HepG2 (cell line): ENCODE results near the gene RASAL1. TPM values are rescaled to one million over a fixed set of nuclear protein-coding genes. Genes with fewer than 3 reads are reported as not detected.

Experiments
- ATAC-seq: fragments of 200-7000 bp; cut with Tn5 transposase; 3 replicates; pipeline ENCODE4 v1.9.1; 2020; ENCODE audit warnings: mild to moderate bottlenecking, moderate library complexity
- BruUV-seq: library from RNA; stranded (reverse); fragments of 400-500 nt; replicated peaks from 2 replicates; lab custom pipeline; 2021; lab: Mats Ljungman, UMichigan
- CTCF ChIA-PET: fragments of 300-600 bp; formaldehyde crosslinking; extraction: SDS; loops from one replicate; lab custom pipeline; 2021; ENCODE audit warnings: low total read pairs, inconsistent platforms, low intra/inter-chr PET ratio; lab: Yijun Ruan, JAX
- POLR2A ChIA-PET: fragments of 350-600 bp; sonication (Branson Sonifier 250); formaldehyde crosslinking; loops from one replicate; lab custom pipeline; 2020; ENCODE audit warnings: antibody characterized with exemption, inconsistent platforms; lab: Yijun Ruan, JAX
- DNase-seq: peaks from one replicate; pipeline ENCODE4 v3.0.0-alpha.2; 2015; ENCODE audit warnings: low spot score
- FAIRE-seq: peaks from 3 replicates; lab custom pipeline; 2011; peaks lifted over from hg19 to GRCh38; lab: Jason Lieb, UNC
- H2AFZ ChIP-seq: one replicate; pipeline ENCODE4 v1.6.1; 2011; ENCODE audit warnings: low read length, inconsistent platforms
- H3K27ac ChIP-seq: fragments of 300-600 bp; 3 replicates; pipeline ENCODE4 v1.8.0; 2011; ENCODE audit warnings: mixed run types, mild to moderate bottlenecking, mixed read lengths, low read length, inconsistent platforms; ENCODE audit not compliant: insufficient read depth; ENCODE audit errors: extremely low read length
- H3K27me3 ChIP-seq, 2 experiments: fragments of 200-600 bp in 1 of 2; 2 replicates in 1 of 2; 3 replicates in 1 of 2; pipeline versions ENCODE4 v1.6.0 to v1.8.0; 2011; ENCODE audit warnings: low read length in 2 of 2, mild to moderate bottlenecking in 2 of 2, moderate library complexity in 2 of 2, inconsistent platforms in 1 of 2; ENCODE audit not compliant: insufficient read depth in 2 of 2, control insufficient read depth in 1 of 2
- H3K36me3 ChIP-seq, 2 experiments: fragments of 200-600 bp in 1 of 2; replicated peaks in 1 of 2; 2 replicates in 1 of 2; 3 replicates in 1 of 2; pipeline versions ENCODE4 v1.5.1 to v1.8.0; 2011; ENCODE audit warnings: low read length in 2 of 2, inconsistent platforms in 1 of 2; ENCODE audit not compliant: insufficient read depth in 2 of 2, control insufficient read depth in 1 of 2
- H3K4me1 ChIP-seq: 2 replicates; pipeline ENCODE4 v1.5.1; 2012; ENCODE audit warnings: low read length, inconsistent platforms; ENCODE audit not compliant: insufficient read depth
- H3K4me2 ChIP-seq: 2 replicates; pipeline ENCODE4 v1.6.0; 2011; ENCODE audit warnings: low read depth, low read length, inconsistent platforms
- H3K4me3 ChIP-seq, 3 experiments: fragments of 200-600 bp in 1 of 3; sonication (generic), shearing (Covaris generic) in 1 of 3; replicated peaks in 1 of 3; 2 replicates each; pipeline ENCODE4 v1.5.1; 2011 to 2016; ENCODE audit warnings: low read length in 3 of 3, inconsistent platforms in 2 of 3, low read depth in 2 of 3, mild to moderate bottlenecking in 2 of 3, control low read depth in 1 of 3, mixed read lengths in 1 of 3; ENCODE audit not compliant: insufficient read depth in 1 of 3
- H3K79me2 ChIP-seq: one replicate; pipeline ENCODE4 v1.6.1; 2011; ENCODE audit warnings: low read length, inconsistent platforms; ENCODE audit not compliant: insufficient read depth
- H3K9ac ChIP-seq: 2 replicates; pipeline ENCODE4 v1.6.0; 2011; ENCODE audit warnings: mild to moderate bottlenecking, low read depth, low read length, inconsistent platforms; ENCODE audit not compliant: insufficient read depth
- H3K9me3 ChIP-seq: 2 replicates; pipeline ENCODE4 v1.5.1; 2012; ENCODE audit warnings: mild to moderate bottlenecking, low read length
- H4K20me1 ChIP-seq: 2 replicates; pipeline ENCODE4 v1.6.0; 2011; ENCODE audit warnings: inconsistent platforms, mild to moderate bottlenecking, low read length, moderate library complexity; ENCODE audit not compliant: insufficient read depth
- KDM5A ChIP-seq: fragments of 200-600 bp; sonication (generic); IDR thresholded peaks from 2 replicates; pipeline ENCODE4 v1.7.0; 2018; ENCODE audit warnings: antibody characterized with exemption, mild to moderate bottlenecking, low read length, borderline replicate concordance
- RFX1 ChIP-seq: fragments of 450-650 bp; IDR thresholded peaks from 2 replicates; pipeline ENCODE4 v1.6.1; 2017
- SMC3 ChIP-seq: IDR thresholded peaks from 2 replicates; pipeline ENCODE4 v1.6.1; 2011; ENCODE audit warnings: low read length, improper control_type of control experiment
- ZNF556 ChIP-seq: sonication (generic); formaldehyde crosslinking; IDR thresholded peaks from 2 replicates; pipeline ENCODE4 v1.4.0; 2020; ENCODE audit warnings: mild to moderate bottlenecking, missing genetic modification reagents, borderline replicate concordance
- ZNF768 ChIP-seq: sonication (generic); formaldehyde crosslinking; IDR thresholded peaks from 2 replicates; pipeline ENCODE4 v1.4.0; 2020; ENCODE audit warnings: missing genetic modification reagents
- WGBS: methylation state at CpG from one replicate; pipeline ENCODE4 v1.1.6; 2017; ENCODE audit warnings: low lambda C conversion rate; 5-methylcytosine and 5-hydroxymethylcytosine counted together
- in situ Hi-C: cut with HindIII; loops from 2 replicates; pipeline ENCODE4 v1.10.0; 2017; ENCODE audit warnings: low pct_unique_long_range_greater_than_20kb; ENCODE audit not compliant: extremely low pct_ligation_motif_present
- intact Hi-C: fragments of 100-400 bp; cut with micrococcal nuclease; formaldehyde crosslinking; loops from one replicate; pipeline ENCODE4 v1.10.0; 2022; ENCODE audit not compliant: unreplicated experiment
- polyA plus RNA-seq, 8 experiments: library from polyadenylated mRNA; depleted of rRNA in 3 of 8; stranded (reverse) in 7 of 8; unstranded in 1 of 8; fragments of >200 nt; fragmentation: Illumina TruSeq in 4 of 8; extraction: Trizol in 4 of 8; gene quantifications; 2 replicates each; pipeline versions ENCODE4 v1.2.1 to v1.2.3, GENCODE V29; 2011 to 2016; ENCODE audit warnings: low read depth in 4 of 8, missing spikeins in 1 of 8, mixed read lengths in 1 of 8; ENCODE audit not compliant: insufficient read depth in 1 of 8
- total RNA-seq, 5 experiments: library from RNA; depleted of rRNA; stranded (reverse); fragments of >200 nt; fragmentation: Illumina TruSeq; extraction: Trizol; gene quantifications; 2 replicates each; pipeline ENCODE4 v1.2.3, GENCODE V29; 2016; ENCODE audit warnings: low read depth in 1 of 5
- TF ChIP-seq, protein P1 (sequence below), 2 experiments: sonication (generic) in 1 of 2; formaldehyde crosslinking in 1 of 2; IDR thresholded peaks; 2 replicates each; pipeline versions ENCODE4 v1.5.1 to v1.6.1; 2011 to 2020; ENCODE audit warnings: borderline replicate concordance in 1 of 2, low read depth in 1 of 2, low read length in 1 of 2, mild to moderate bottlenecking in 1 of 2, missing genetic modification reagents in 1 of 2, moderate library complexity in 1 of 2
- TF ChIP-seq, protein P2 (sequence below): sonication (generic); formaldehyde crosslinking; IDR thresholded peaks from 2 replicates; pipeline ENCODE4 v1.4.0; 2020; ENCODE audit warnings: missing genetic modification reagents; ENCODE audit errors: not compliant biosample characterization
- TF ChIP-seq, protein P3 (sequence below): sonication (generic); formaldehyde crosslinking; IDR thresholded peaks from 2 replicates; pipeline ENCODE4 v1.9.0; 2021; ENCODE audit warnings: missing genetic modification reagents, mild to moderate bottlenecking, borderline replicate concordance

RASAL1 gene
- total and polyA plus RNA-seq, 2 of the 13 experiments (the other 11 are each of a cell fraction or from before 2014, with no cell fraction given): not detected

DNA sequence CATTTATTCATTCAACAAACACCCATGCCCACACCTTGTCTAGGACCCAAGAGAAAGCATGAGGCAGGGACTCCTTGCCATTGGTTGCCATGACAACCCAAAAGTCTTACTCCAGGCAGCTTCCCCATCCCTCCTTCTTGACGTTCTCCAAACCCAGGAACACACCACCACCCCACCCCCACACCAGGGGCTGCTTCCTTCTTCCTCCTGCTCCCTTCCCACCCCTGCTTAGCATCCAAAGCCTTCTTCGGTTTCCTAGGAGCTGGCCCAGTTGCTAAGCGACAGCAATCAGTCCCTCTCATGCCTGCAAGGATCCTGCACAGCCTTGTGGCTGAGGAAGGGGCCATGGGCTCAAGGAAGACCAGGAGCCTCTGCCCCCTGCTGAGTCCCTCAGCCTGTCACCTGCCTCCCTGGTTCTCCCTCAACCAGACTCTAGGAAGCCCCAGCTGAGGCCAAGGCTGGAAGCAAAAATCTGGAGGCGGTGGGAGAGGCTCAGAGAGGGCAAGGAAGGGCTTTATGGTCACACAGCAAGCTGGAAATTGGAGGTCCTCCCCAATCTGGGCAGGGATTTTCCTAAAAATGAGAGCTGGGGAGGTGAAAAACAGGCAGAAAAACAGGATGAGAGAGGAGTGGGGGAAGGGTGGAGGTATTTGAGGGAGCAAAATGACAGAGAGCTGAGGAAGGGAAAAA, 15.4 kb downstream of the RASAL1 start:
- POLR2A ChIA-PET: no interaction called here
- 6% methylated on average over 4 of the region's 4 CpGs for WGBS

DNA sequence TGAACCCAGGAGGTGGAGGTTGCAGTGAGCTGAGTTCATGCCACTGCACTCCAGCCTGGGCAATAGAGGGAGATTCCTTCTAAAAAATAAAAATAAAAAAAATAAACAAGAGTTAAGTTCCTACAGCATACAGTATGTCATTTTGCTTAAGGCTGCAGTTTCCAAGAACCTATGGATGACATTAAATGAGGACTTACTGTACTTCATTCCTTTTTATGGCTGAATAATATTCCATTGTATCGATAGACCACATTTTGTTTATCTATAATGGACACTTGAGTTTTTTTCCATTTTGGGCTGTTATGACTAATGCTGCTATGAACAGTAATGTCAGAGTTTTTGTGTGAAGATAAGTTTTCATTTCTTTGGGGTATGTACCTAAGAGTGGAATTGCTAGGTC, 17.4 kb downstream of the RASAL1 start:
- CTCF ChIA-PET: no interaction called here
- no peak for TF ChIP-seq SMC3
- TF ChIP-seq, protein P1, sequence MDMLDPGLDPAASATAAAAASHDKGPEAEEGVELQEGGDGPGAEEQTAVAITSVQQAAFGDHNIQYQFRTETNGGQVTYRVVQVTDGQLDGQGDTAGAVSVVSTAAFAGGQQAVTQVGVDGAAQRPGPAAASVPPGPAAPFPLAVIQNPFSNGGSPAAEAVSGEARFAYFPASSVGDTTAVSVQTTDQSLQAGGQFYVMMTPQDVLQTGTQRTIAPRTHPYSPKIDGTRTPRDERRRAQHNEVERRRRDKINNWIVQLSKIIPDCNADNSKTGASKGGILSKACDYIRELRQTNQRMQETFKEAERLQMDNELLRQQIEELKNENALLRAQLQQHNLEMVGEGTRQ (IDR thresholded peaks at IDR 0.05; ENCODE audit: low read depth, low read length): no peak
- TF ChIP-seq, protein P1 (CRISPR knock-in tag; IDR thresholded peaks at IDR 0.05; ENCODE audit: borderline replicate concordance): no peak
- TF ChIP-seq, protein P2, sequence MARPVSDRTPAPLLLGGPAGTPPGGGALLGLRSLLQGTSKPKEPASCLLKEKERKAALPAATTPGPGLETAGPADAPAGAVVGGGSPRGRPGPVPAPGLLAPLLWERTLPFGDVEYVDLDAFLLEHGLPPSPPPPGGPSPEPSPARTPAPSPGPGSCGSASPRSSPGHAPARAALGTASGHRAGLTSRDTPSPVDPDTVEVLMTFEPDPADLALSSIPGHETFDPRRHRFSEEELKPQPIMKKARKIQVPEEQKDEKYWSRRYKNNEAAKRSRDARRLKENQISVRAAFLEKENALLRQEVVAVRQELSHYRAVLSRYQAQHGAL (CRISPR knock-in tag): no peak
- TF ChIP-seq KDM5A: no peak

More for the DNA sequence above, 15.4 kb downstream of the RASAL1 start:
- no TSS peak for BruUV-seq
- Histone ChIP-seq H3K4me2 (no peak overlapping the region), H3K27me3 (peaks cover 0 to 7% of the 10 kb centered on the region in 2 experiments; a peak in 1 of 5 replicates), H3K9ac (no peak overlapping the region), H3K27ac (no peak overlapping the region), H3K9me3 (no peaks in the 10 kb centered on the region), H2AFZ (no peak overlapping the region), H3K79me2 (no peaks in the 10 kb centered on the region), H3K4me3 (no peak overlapping the region), H3K36me3 (no peaks in the 10 kb centered on the region), H4K20me1 (no peaks in the 10 kb centered on the region), H3K4me1 (no peaks in the 10 kb centered on the region)
- CTCF ChIA-PET: no interaction called here
- no peak for ATAC-seq
- intact Hi-C loops (no loop called here), in situ Hi-C loops (no loop called here)
- TF ChIP-seq ZNF768 (CRISPR knock-in tag): peak; percentile 91
- TF ChIP-seq, protein P3, sequence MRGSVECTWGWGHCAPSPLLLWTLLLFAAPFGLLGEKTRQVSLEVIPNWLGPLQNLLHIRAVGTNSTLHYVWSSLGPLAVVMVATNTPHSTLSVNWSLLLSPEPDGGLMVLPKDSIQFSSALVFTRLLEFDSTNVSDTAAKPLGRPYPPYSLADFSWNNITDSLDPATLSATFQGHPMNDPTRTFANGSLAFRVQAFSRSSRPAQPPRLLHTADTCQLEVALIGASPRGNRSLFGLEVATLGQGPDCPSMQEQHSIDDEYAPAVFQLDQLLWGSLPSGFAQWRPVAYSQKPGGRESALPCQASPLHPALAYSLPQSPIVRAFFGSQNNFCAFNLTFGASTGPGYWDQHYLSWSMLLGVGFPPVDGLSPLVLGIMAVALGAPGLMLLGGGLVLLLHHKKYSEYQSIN (CRISPR knock-in tag): no peak
- TF ChIP-seq ZNF556: no peak
- peak; percentile 44; the same call in 1 of the 2 replicates for TF ChIP-seq RFX1
- no peak for DNase-seq
- no peak for FAIRE-seq

More for the DNA sequence above, 17.4 kb downstream of the RASAL1 start:
- BruUV-seq: no TSS peak
- H3K4me2 ChIP-seq: no peak overlapping the region
- H4K20me1 ChIP-seq: no peaks in the 10 kb centered on the region
- H3K27me3 ChIP-seq: peaks cover 0 to 12% of the 10 kb centered on the region in 2 experiments; a peak in 1 of 5 replicates
- FAIRE-seq (no peak), ATAC-seq (no peak), DNase-seq (no peak)
- in situ Hi-C loops: no loop called here
- H3K27ac ChIP-seq: no peak overlapping the region
- H3K9ac ChIP-seq: no peak overlapping the region
- H3K9me3 ChIP-seq: no peaks in the 10 kb centered on the region
- POLR2A ChIA-PET: no interaction called here
- no peak overlapping the region for H2AFZ ChIP-seq
- no peaks in the 10 kb centered on the region for H3K4me1 ChIP-seq
- H3K79me2 ChIP-seq: no peaks in the 10 kb centered on the region
- intact Hi-C loops: no loop called here
- WGBS: 41% methylated on average over 1 of the region's 1 CpG
- no peak overlapping the region for H3K4me3 ChIP-seq
- H3K36me3 ChIP-seq: no peaks in the 10 kb centered on the region
